OCI-LY3 (cell line): ENCODE measurements around the gene XXYLT1.

Experiments
- H2AFZ ChIP-seq: fragments of 200-600, 300-600 bp; shearing (Covaris generic); 2 replicates; pipeline ENCODE4 v1.6.0; 2014; ENCODE audit warnings: antibody characterized with exemption, low read depth, low read length
- H3K27ac ChIP-seq: fragments of 200-600, 300-600 bp; sonication (generic); 2 replicates; pipeline ENCODE4 v1.5.1; 2014; ENCODE audit warnings: mild to moderate bottlenecking, low read length, moderate library complexity, mixed read lengths
- H3K27me3 ChIP-seq: fragments of 200-600, 300-600 bp; sonication (generic); 2 replicates; pipeline ENCODE4 v1.6.1; 2014; ENCODE audit warnings: low read depth, low read length, mixed read lengths
- H3K36me3 ChIP-seq: fragments of 200-600, 300-600 bp; sonication (generic); replicated peaks from 2 replicates; pipeline ENCODE3; 2014; ENCODE audit warnings: low read depth, low read length, mixed read lengths
- H3K4me1 ChIP-seq: fragments of 300-600, 200-600 bp; sonication (generic); 2 replicates; pipeline ENCODE4 v1.6.1; 2014; ENCODE audit warnings: low read length, mixed read lengths
- H3K4me2 ChIP-seq: fragments of 200-600, 300-600 bp; sonication (generic); 2 replicates; pipeline ENCODE4 v1.6.1; 2014; ENCODE audit warnings: low read length, mixed read lengths
- H3K4me3 ChIP-seq: fragments of 300-600, 200-600 bp; sonication (generic); 2 replicates; pipeline ENCODE4 v1.5.1; 2014; ENCODE audit warnings: antibody characterized with exemption, mild to moderate bottlenecking, low read length, moderate library complexity
- H3K79me2 ChIP-seq: fragments of 300-600, 200-600 bp; shearing (Covaris generic); 2 replicates; pipeline ENCODE4 v1.6.1; 2014; ENCODE audit warnings: mild to moderate bottlenecking, low read length, mixed read lengths
- H3K9ac ChIP-seq: fragments of 300-600, 200-600 bp; shearing (Covaris generic); 2 replicates; pipeline ENCODE4 v1.6.0; 2014; ENCODE audit warnings: mild to moderate bottlenecking, low read length, moderate library complexity
- H3K9me3 ChIP-seq: fragments of 200-600, 300-600 bp; shearing (Covaris generic); 2 replicates; pipeline ENCODE4 v1.6.1; 2014; ENCODE audit warnings: low read length, mixed read lengths; ENCODE audit not compliant: insufficient read depth
- H4K20me1 ChIP-seq: fragments of 200-600, 300-600 bp; sonication (generic); 2 replicates; pipeline ENCODE4 v1.6.1; 2016; ENCODE audit warnings: low read length, mixed read lengths; ENCODE audit not compliant: insufficient read depth
- CTCF ChIP-seq: fragments of 200-600, 300-600 bp; sonication (generic); IDR thresholded peaks from 2 replicates; pipeline ENCODE4 v1.5.1; 2014; ENCODE audit warnings: antibody characterized with exemption, low read length, low read depth
- EZH2phosphoT487 ChIP-seq: fragments of 200-600 bp; shearing (Covaris generic); IDR thresholded peaks from 2 replicates; pipeline ENCODE4 v1.6.1; 2018; ENCODE audit warnings: antibody characterized with exemption, mixed run types, low read depth

XXYLT1 gene

GRCh38 chr3:195266428-195266827 is 4.5 kb downstream of the XXYLT1 start:
- Histone ChIP-seq H3K27me3 (no peaks in the 10 kb centered on the region), H3K4me3 (no peak overlapping the region), H3K27ac (no peak overlapping the region), H2AFZ (no peak overlapping the region), H3K4me2 (no peak overlapping the region), H3K4me1 (peaks cover 18% of the 10 kb centered on the region), H3K9ac (no peak overlapping the region), H4K20me1 (peaks cover 13% of the 10 kb centered on the region), H3K9me3 (no peaks in the 10 kb centered on the region), H3K79me2 (peaks cover 50% of the 10 kb centered on the region), H3K36me3 (peaks cover 3% of the 10 kb centered on the region)
- TF ChIP-seq CTCF, result no peak
- TF ChIP-seq EZH2phosphoT487, result no peak

- H3K4me3 ChIP-seq, result no peak overlapping the region
- TF ChIP-seq EZH2phosphoT487 (no peak), CTCF (no peak)
- peaks cover 13% of the 10 kb centered on the region for H4K20me1 ChIP-seq
- H3K27me3 ChIP-seq, result no peaks in the 10 kb centered on the region
- H3K4me1 ChIP-seq, result peaks cover 20% of the 10 kb centered on the region
- H3K9me3 ChIP-seq, result no peaks in the 10 kb centered on the region
- H3K36me3 ChIP-seq, result peaks cover 3% of the 10 kb centered on the region
- H3K9ac ChIP-seq, result no peak overlapping the region
- no peak overlapping the region for H3K4me2 ChIP-seq
- H3K27ac ChIP-seq, result no peak overlapping the region
- H3K79me2 ChIP-seq, result peaks cover 54% of the 10 kb centered on the region
- H2AFZ ChIP-seq, result no peak overlapping the region
These were observed 5.5 kb downstream of the XXYLT1 start for GRCh38 chr3:195265363-195265976.

GRCh38 chr3:195263925-195264600 is 6.9 kb downstream of the XXYLT1 start:
- H3K4me1 ChIP-seq, result peaks cover 16% of the 10 kb centered on the region
- H4K20me1 ChIP-seq, result peaks cover 2% of the 10 kb centered on the region; the same call in 1 of the 2 replicates
- TF ChIP-seq CTCF, result no peak
- no peak for TF ChIP-seq EZH2phosphoT487
- peaks cover 3% of the 10 kb centered on the region for H3K36me3 ChIP-seq
- no peaks in the 10 kb centered on the region for H3K27me3 ChIP-seq
- peaks cover 47% of the 10 kb centered on the region for H3K79me2 ChIP-seq
- no peaks in the 10 kb centered on the region for H3K9me3 ChIP-seq
- H3K27ac ChIP-seq, result no peak overlapping the region
- H3K4me3 ChIP-seq, result no peak overlapping the region
- no peak overlapping the region for H3K4me2 ChIP-seq
- no peak overlapping the region for H2AFZ ChIP-seq
- H3K9ac ChIP-seq, result no peak overlapping the region

GRCh38 chr3:195263193-195263924 is 7.6 kb downstream of the XXYLT1 start:
- Histone ChIP-seq H3K79me2 (peaks cover 48% of the 10 kb centered on the region), H2AFZ (no peak overlapping the region), H3K4me3 (no peak overlapping the region), H3K27ac (no peak overlapping the region), H3K4me1 (peaks cover 16% of the 10 kb centered on the region), H4K20me1 (no peaks in the 10 kb centered on the region), H3K4me2 (no peak overlapping the region), H3K27me3 (no peaks in the 10 kb centered on the region), H3K36me3 (peaks cover 3% of the 10 kb centered on the region), H3K9me3 (no peaks in the 10 kb centered on the region), H3K9ac (no peak overlapping the region)
- no peak for TF ChIP-seq CTCF
- no peak for TF ChIP-seq EZH2phosphoT487
